GM21717 (cell line): Measurements from ENCODE around the gene VWA5B1.
"Not testable (repeated sequence)": the region's sequence is repeated elsewhere in the genome, so short reads cannot be mapped to it uniquely, and the experiment has no call there.

ENCODE experiments used
- ATAC-seq: cut with Tn5 transposase; IDR thresholded peaks from one replicate; pipeline ENCODE4 v1.9.1; 2021; ENCODE audit warnings: mild to moderate bottlenecking, moderate library complexity; ENCODE audit not compliant: unreplicated experiment

Gene VWA5B1

DNA sequence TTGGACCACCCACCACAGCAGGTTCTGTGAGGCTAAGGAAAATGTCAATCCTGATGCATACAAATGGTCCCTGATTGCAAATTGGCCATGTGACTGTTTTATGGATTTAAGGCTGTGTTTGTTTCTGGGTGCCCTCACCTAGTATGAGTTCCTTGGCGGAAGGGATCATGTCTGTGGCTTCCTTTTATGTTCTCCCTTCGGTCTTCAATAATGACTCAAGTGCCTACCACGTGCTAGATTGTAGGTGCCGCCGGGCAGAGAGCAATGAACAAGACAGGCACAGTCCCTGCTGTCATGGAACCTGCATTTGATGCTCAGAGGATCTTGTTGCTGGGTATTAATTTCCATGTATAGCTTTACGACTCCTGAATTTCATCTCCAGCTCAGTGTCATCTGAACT is 9.8 kb upstream of the VWA5B1 start:
- no peak for ATAC-seq

DNA sequence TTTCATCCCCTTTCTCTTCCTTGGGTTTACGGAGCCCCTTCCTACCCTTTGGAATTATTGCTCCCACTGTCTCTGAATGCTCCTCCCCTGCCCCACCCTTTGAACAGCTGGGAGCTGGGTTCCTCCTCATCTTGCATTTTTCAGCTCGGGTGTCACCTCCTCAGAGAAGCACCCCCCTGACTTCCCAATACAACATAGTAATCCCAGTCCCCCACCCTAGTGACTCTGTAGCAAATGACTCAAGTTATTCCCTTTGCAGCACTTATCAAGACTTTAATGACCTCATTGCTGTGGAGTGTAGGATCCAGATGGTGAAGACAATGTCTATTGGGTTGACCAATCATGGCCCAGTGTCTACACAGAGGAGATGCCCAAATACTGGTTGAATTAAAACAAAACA is 8.9 kb upstream of the VWA5B1 start:
- no peak for ATAC-seq

GRCh38 chr1:20282533-20282932 is 8.1 kb upstream of the VWA5B1 start:
- no peak for ATAC-seq

DNA sequence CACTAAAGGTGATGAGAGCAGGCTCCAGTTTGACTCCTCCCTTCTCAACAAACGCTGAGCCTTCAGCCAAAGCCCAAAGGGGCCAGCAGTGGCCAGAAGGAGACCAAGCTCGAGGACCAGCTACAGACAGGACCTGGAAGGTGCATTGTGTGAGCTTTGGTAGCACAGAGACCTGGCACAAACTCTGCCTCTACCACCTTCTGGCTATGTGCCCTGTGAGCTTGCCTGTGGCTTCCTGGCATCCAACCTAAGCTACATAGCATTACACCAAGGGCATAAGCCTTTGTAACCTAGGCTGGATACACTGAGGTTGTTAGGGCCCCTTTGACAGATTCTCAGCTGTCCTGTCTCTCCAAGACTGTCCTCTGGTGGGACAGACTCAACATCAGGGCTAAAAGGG is 6.6 kb upstream of the VWA5B1 start:
- no peak for ATAC-seq

DNA sequence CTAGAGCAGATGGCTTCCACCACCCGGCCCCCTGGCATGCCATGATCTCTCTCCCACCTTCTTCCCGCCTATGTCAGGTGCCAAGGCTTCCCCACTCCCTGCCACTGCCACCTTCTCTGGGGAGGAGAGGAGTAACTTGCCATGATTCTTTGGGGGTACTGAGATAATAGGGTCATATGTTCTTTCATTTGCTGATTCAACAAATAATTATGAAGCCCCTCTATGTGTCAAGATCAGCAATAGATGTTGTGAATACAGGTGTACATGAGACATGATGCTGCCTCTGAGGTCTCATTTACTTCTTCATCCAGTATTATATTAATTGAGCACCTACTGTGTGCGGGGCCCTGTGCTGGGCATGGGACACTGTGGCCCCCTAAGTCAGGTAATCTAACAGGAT is 6.0 kb upstream of the VWA5B1 start:
- no peak for ATAC-seq

GRCh38 chr1:20285510-20285909 is 5.2 kb upstream of the VWA5B1 start:
- ATAC-seq = no peak

- not testable (repeated sequence) for ATAC-seq
These were observed 3.0 kb upstream of the VWA5B1 start for GRCh38 chr1:20287696-20288095.

DNA sequence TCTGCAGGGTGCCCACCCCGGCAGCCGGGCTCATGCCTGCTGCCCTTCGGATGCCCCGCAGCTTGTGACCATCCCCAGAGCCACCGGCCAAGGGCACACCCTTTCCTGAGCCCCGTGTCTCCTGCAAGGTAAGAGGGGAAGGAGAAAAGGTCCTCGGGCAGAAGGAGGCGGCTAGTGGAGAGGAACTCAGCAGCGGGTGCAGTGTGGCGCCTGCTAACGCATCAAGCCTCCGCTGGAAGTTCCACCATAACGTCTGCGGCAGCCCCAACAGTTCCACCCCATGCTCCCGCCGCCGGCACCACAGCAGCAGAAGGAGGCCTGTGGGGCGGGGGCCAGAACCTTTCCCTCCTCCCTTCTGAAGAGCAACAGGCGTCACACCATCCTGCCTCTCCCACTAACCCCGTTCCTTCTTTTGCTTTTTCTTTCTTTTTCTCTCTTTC is 990 bp downstream of the VWA5B1 start:
- no peak for ATAC-seq

DNA sequence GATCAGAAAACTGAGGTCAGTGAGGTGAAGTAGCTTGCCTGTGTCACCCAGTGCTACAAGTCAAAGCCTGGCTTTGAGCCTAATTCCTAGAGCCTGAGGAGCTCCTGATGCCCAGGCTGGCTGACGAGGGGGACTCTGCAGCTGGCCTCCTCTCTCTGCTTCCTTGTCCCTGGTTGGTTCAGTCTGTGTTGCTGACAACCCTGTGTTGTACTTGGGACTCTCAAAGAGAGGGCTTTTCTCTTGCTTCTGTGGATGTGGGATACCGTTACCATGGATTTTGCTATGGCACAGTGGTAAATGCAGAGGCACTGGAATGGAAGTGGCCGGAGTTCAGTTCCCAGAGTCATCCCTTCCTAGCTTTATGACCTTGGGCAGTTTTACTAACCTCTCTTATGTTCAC is 8.0 kb downstream of the VWA5B1 start:
- ATAC-seq = no peak

GRCh38 chr1:20301463-20302107 is 10.9 kb downstream of the VWA5B1 start:
- ATAC-seq = no peak

- ATAC-seq = no peak
These were observed 11.4 kb downstream of the VWA5B1 start for GRCh38 chr1:20302108-20302471.

GRCh38 chr1:20307026-20307425 is 16.4 kb downstream of the VWA5B1 start:
- ATAC-seq = no peak

DNA sequence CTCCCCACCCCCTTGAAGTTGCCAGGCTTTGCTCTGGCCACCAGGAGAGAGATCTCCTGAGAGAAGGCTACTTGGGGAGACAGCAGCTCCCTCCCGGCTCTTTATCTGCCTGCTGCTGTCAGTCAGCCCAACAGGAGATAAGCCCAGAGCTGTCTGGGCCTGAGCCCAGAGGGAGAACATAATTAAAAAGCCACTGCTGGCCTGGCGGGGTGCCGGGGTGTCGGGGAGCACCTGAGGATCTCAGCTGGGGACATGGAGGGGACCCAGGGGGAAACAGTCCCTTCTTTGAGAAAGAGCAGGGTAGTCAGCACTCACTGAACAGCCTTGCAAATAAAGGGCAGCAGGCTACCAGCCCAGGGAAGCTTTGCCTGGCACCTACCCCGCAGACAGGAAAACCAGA is 17.9 kb downstream of the VWA5B1 start:
- no peak for ATAC-seq

DNA sequence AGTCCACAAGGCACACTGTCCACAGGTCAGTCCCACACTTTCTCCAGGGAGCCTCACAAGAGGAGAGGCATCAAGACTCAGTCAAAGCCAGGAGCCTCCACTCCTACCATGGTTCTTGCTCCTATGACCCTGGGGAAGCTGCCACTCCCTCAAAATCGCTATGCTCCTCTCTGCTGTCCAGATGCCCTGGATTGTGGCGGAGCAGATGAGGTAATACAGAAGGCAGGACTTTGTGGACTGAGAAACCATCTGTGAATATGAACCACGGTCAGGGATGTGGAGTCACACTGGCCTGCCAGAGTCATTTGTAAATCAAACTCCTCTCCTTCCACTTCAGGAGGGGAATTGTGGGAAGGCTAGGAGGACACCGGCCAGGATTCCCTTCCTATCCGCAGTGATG is 20.6 kb downstream of the VWA5B1 start:
- no peak for ATAC-seq

GRCh38 chr1:20312310-20312709 is 21.6 kb downstream of the VWA5B1 start:
- no peak for ATAC-seq

GRCh38 chr1:20312818-20313217 is 22.1 kb downstream of the VWA5B1 start:
- ATAC-seq = no peak

DNA sequence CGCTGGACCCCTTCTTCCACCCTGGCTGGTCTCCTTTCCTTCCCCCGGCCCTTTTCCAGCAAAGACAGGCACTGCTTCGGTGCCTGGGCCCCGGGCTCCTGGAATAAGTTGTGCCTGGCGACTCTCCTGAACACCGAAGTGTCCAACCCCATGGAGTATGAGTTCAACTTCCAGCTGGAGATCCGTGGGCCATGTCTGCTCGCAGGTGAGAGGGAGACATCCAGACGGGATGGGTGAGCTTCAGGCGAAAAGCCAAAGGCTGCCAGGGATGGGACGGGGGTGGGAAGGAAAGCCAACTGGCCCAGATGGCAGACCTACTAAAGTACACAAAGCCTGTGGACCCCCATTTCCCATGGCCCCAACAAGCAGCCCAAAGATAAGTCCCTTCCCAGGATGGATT is 26.8 kb downstream of the VWA5B1 start:
- ATAC-seq = no peak

DNA sequence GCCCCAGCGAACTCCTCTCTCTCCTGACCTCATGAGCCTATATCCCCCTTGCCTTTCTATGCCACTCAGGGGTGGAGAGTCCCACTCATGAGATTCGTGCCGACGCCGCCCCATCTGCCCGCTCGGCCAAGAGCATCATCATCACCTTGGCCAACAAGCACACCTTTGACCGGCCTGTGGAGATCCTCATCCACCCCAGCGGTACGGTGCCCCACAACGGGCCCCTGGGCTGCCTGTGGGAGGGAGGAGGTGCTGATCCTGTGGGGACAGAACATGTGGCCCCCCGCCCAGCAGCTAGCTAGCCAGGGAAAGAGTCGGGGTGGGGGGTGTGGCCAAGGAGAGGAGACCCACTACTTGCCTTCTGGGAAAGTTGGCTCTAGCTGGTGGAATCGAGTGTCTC is 27.8 kb downstream of the VWA5B1 start:
- no peak for ATAC-seq

DNA sequence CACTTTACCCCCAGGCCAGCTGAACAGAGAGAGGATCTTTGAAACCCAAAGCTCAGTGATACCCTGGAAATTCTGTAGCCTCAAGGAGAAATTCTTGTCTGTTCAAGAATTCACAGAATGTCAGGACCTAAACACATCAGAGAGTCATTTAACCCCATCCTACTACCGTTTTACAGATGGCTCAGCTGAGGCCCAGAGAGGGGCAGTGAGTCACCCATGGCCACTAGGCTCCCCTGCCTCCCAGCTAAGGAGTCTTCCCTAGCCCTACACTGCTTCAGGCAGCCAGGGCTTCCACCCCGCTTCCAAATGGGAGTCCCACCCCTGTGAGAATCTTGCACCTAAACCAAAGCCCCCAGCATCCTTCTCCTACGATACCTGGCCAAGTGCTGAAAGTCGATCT is 28.3 kb downstream of the VWA5B1 start:
- no peak for ATAC-seq

DNA sequence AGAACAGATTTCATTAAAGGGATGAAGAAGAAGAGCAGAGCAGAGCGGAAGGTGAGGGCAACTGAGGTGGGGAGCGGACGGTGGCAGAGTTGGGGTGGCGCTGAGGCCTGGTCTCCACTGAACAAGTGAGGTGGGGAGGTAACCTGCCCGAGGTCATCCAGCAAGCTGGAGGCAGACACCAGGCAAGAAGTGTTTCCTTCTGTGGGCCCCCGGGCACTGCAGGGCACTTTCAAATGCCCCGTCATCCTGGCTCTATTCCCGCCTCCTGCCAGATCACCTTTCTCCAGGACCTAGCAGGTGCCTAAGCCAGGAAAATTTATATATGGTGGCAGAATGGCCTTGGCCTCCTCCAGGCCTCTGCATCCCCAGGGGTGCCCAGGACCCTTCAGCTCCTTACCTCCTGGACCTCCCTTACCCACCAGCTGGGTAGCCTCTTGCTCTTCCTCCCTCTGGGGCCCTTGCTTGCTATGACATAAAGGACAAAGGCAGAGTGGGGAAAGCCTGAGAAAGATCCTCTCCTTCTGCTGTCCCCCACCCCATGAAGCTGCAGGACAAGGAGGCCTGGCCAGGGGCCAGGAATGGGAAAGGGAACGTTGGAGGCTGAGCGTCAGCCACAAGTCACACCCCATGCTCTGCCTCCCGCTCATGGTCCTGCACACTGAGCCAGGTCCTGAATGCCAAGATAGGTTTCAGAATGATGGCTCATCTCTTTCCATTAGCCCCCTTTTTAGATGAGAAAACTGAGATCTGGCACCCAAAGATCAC is 29.0 kb downstream of the VWA5B1 start:
- ATAC-seq = no peak

DNA sequence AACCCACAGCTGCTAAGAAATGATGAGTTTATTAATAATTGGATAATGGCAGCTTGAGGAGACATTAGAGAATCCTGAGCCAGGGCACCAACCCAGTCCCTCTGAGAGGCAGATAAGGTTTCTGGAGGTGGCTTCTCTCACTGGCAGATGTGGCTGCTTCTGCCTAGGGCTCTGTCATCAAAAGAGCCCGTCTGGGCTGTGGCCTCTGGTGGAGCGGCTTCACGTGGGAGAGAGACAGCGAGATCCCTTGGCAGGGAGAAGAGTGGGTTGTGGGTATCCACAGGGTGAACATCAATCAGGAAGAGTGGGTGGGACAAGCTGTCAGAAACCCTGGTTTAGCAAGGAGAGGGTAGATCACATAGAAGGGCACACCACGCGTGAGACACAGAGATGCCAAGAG is 30.0 kb downstream of the VWA5B1 start:
- no peak for ATAC-seq

DNA sequence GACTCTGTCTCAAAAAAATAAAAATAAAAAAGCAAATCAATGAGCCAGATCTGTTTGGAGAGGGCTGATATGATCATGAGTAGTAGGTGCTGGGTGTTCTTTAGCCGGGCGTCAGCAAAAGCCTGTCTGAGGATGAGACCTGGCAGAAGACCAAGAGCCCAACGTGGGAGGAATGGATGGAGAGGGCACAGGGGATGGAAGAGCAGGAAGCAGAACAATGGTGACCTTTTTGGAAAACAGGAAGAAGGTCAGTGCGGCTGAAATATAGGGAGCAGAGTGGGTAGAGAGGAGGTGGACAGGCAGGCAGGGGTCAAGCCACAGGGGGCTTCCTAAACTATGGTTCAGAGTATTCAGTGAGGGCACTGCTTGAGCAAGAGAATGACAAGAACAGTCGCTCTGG is 30.9 kb downstream of the VWA5B1 start:
- ATAC-seq = no peak
